Measurements from ENCODE around the gene ROR1. TPM values are rescaled to one million over a fixed set of nuclear protein-coding genes. Genes with fewer than 3 reads are reported as not detected.

The ROR1 gene
- total RNA-seq, 1 experiment from 2014 or later, result 37.2 TPM

DNA sequence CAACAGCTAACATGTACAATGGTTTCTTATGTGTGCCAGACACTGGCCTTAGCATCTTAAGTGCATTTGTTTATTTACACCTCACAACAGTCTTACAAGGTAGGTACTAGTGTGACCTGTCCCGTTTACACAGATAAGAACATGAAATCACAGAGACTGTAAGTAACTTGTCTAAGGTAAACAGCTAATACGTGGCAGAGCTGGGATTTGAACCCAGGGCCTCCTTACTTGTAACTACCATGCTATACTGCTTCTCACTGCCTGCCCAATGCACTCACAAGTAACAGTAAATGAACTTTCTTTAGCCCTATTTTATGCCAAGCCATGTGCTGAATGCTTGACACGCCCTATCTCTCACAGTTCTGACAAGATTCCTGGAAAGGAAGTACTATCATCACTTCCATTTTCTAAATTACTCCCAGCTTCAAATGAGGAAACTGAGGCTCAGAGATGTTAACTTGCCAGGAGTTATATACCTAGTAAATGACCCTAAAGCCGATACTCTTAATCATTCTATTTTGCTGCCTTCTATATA, 25.7 kb upstream of the ROR1 start:
- DNase-seq, result no peak
- CTCF ChIA-PET, result no interaction called here
- intact Hi-C loops (cut with micrococcal nuclease; ENCODE audit: unreplicated experiment), result no loop called here
- no peak overlapping the region for H3K4me3 Mint-ChIP-seq (ENCODE audit: unreplicated experiment)
- Histone ChIP-seq H3K4me3 (ENCODE audit: low read depth, low read length) (no peak overlapping the region), H3K27me3 (replicated peaks; ENCODE audit: control insufficient read depth, insufficient read depth, low read length) (no peaks in the 10 kb centered on the region), H3K36me3 (ENCODE audit: control insufficient read depth, insufficient read depth, low read length) (no peaks in the 10 kb centered on the region), H3K4me1 (no peaks in the 10 kb centered on the region), H3K9me3 (no peaks in the 10 kb centered on the region)
- no peaks in the 10 kb centered on the region for H3K36me3 Mint-ChIP-seq (ENCODE audit: insufficient read depth, unreplicated experiment)
- H3K27me3 Mint-ChIP-seq (ENCODE audit: insufficient read depth, unreplicated experiment), result no peaks in the 10 kb centered on the region
- H3K4me1 Mint-ChIP-seq (ENCODE audit: low read depth, unreplicated experiment), result no peaks in the 10 kb centered on the region
- no peak overlapping the region for H3K27ac Mint-ChIP-seq (ENCODE audit: unreplicated experiment)
- POLR2A ChIA-PET, result no interaction called here
- TF ChIP-seq, protein P1, sequence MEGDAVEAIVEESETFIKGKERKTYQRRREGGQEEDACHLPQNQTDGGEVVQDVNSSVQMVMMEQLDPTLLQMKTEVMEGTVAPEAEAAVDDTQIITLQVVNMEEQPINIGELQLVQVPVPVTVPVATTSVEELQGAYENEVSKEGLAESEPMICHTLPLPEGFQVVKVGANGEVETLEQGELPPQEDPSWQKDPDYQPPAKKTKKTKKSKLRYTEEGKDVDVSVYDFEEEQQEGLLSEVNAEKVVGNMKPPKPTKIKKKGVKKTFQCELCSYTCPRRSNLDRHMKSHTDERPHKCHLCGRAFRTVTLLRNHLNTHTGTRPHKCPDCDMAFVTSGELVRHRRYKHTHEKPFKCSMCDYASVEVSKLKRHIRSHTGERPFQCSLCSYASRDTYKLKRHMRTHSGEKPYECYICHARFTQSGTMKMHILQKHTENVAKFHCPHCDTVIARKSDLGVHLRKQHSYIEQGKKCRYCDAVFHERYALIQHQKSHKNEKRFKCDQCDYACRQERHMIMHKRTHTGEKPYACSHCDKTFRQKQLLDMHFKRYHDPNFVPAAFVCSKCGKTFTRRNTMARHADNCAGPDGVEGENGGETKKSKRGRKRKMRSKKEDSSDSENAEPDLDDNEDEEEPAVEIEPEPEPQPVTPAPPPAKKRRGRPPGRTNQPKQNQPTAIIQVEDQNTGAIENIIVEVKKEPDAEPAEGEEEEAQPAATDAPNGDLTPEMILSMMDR (IDR thresholded peaks at IDR 0.05; ENCODE audit: insufficient read depth in 1 of 2, low read depth in 1 of 2, low read length in 1 of 2, severe bottlenecking in 1 of 2, unreplicated experiment in 1 of 2), result no peak
- no TSS peak for BruUV-seq (replicated peaks)
- no peaks in the 10 kb centered on the region for H3K9me3 Mint-ChIP-seq (ENCODE audit: unreplicated experiment)

DNA sequence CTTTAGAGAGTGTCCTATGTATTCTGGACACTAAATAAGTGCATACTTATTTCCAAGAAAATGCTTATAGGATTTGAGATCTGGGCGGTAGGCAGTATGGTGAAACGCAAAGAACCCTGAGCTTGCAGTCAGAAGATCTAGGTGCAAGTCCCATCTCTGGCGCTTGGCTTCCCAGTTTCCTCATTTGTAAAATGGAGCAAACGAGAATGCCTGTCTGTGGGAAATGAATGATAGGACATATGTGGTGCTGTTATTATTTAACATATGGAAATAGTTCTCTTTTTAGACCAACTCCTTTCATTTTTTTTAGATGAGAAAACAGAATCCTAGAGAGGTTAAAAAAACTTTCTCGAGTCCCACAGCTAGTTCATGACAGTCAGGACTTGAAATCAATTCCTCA, 25.2 kb upstream of the ROR1 start:
- intact Hi-C loops (cut with micrococcal nuclease; ENCODE audit: unreplicated experiment), result no loop called here
- Histone ChIP-seq H3K9me3 (no peaks in the 10 kb centered on the region), H3K27me3 (replicated peaks; ENCODE audit: control insufficient read depth, insufficient read depth, low read length) (no peaks in the 10 kb centered on the region), H3K36me3 (ENCODE audit: control insufficient read depth, insufficient read depth, low read length) (no peaks in the 10 kb centered on the region), H3K4me3 (ENCODE audit: low read depth, low read length) (no peak overlapping the region), H3K4me1 (no peaks in the 10 kb centered on the region)
- TF ChIP-seq, protein P1 (IDR thresholded peaks at IDR 0.05; ENCODE audit: insufficient read depth in 1 of 2, low read depth in 1 of 2, low read length in 1 of 2, severe bottlenecking in 1 of 2, unreplicated experiment in 1 of 2), result no peak
- H3K4me1 Mint-ChIP-seq (ENCODE audit: low read depth, unreplicated experiment), result no peaks in the 10 kb centered on the region
- CTCF ChIA-PET, result interaction anchor here (1.1 kb wide), 1 partner anchor 57 kb away, joined by 3 read pairs; no protein-coding TSS in a partner anchor
- POLR2A ChIA-PET, result no interaction called here
- no peaks in the 10 kb centered on the region for H3K36me3 Mint-ChIP-seq (ENCODE audit: insufficient read depth, unreplicated experiment)
- DNase-seq, result no peak
- BruUV-seq (replicated peaks), result no TSS peak
- no peak overlapping the region for H3K4me3 Mint-ChIP-seq (ENCODE audit: unreplicated experiment)
- H3K27me3 Mint-ChIP-seq (ENCODE audit: insufficient read depth, unreplicated experiment), result no peaks in the 10 kb centered on the region
- H3K27ac Mint-ChIP-seq (ENCODE audit: unreplicated experiment), result no peak overlapping the region
- no peaks in the 10 kb centered on the region for H3K9me3 Mint-ChIP-seq (ENCODE audit: unreplicated experiment)

DNA sequence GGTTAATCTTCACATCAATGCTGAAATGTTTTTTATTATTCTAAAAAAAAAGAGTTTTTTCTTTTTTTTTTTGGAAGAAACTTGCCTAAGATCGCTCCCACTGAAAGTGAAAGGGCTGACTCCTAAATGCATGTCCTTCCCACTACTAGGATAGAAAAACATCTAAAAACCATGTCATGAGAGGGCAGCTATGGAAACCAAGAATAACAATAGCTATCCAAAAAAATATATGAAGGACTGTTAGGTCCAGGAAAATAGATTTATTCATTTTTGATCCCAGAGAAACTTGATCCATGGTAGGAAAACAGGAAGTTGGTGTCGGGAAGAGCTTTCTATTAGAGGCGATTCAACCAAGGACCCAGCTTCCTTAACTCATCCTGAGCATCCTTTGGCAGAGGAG, 23.1 kb upstream of the ROR1 start:
- Histone ChIP-seq H3K36me3 (ENCODE audit: control insufficient read depth, insufficient read depth, low read length) (no peaks in the 10 kb centered on the region), H3K27me3 (replicated peaks; ENCODE audit: control insufficient read depth, insufficient read depth, low read length) (no peaks in the 10 kb centered on the region), H3K4me3 (ENCODE audit: low read depth, low read length) (no peak overlapping the region), H3K9me3 (no peaks in the 10 kb centered on the region), H3K4me1 (no peaks in the 10 kb centered on the region)
- Mint-ChIP-seq H3K4me1 (ENCODE audit: low read depth, unreplicated experiment) (no peaks in the 10 kb centered on the region), H3K9me3 (ENCODE audit: unreplicated experiment) (no peaks in the 10 kb centered on the region), H3K27ac (ENCODE audit: unreplicated experiment) (no peak overlapping the region), H3K36me3 (ENCODE audit: insufficient read depth, unreplicated experiment) (no peaks in the 10 kb centered on the region), H3K27me3 (ENCODE audit: insufficient read depth, unreplicated experiment) (no peaks in the 10 kb centered on the region), H3K4me3 (ENCODE audit: unreplicated experiment) (no peak overlapping the region)
- TF ChIP-seq, protein P1 (IDR thresholded peaks at IDR 0.05; ENCODE audit: insufficient read depth in 1 of 2, low read depth in 1 of 2, low read length in 1 of 2, severe bottlenecking in 1 of 2, unreplicated experiment in 1 of 2), result no peak
- POLR2A ChIA-PET, result no interaction called here
- intact Hi-C loops (cut with micrococcal nuclease; ENCODE audit: unreplicated experiment), result no loop called here
- CTCF ChIA-PET, result no interaction called here
- BruUV-seq (replicated peaks), result no TSS peak
- DNase-seq, result no peak

All from Caco-2 (cell line).